Large intestine (tissue), 3 donors: ENCODE measurements around the gene ATP2B3. TPM values are rescaled to one million over a fixed set of nuclear protein-coding genes. Genes with fewer than 3 reads are reported as not detected.

Experiments used
- DNase-seq, 2 donors: peaks; one replicate each; pipeline versions ENCODE4 v3.0.0 to v3.0.0-alpha.2; 2013
- H3K27ac ChIP-seq: one replicate; pipeline ENCODE4 v1.5.1; 2013; ENCODE audit warnings: low read length
- H3K27me3 ChIP-seq: 2 replicates; pipeline ENCODE4 v1.6.1; 2013; ENCODE audit warnings: low read length; ENCODE audit not compliant: control insufficient read depth, insufficient read depth
- H3K36me3 ChIP-seq: 2 replicates; pipeline ENCODE4 v1.6.1; 2013; ENCODE audit warnings: low read length; ENCODE audit not compliant: control insufficient read depth, insufficient read depth
- H3K4me1 ChIP-seq: one replicate; pipeline ENCODE4 v1.6.1; 2013; ENCODE audit warnings: low read length; ENCODE audit not compliant: control insufficient read depth, insufficient read depth
- H3K4me3 ChIP-seq: one replicate; pipeline ENCODE4 v1.5.1; 2013; ENCODE audit warnings: low read length
- H3K9me3 ChIP-seq: one replicate; pipeline ENCODE4 v1.6.1; 2013; ENCODE audit warnings: mild to moderate bottlenecking, low read depth, low read length, moderate library complexity; ENCODE audit not compliant: control insufficient read depth
- WGBS: methylation state at CpG from one replicate; pipeline ENCODE4 v1.1.5; 2013; ENCODE audit warnings: low lambda C conversion rate; ENCODE audit not compliant: insufficient coverage; 5-methylcytosine and 5-hydroxymethylcytosine counted together
- polyA plus RNA-seq: library from polyadenylated mRNA; unstranded; fragments of 120-200 nt; gene quantifications from one replicate; pipeline ENCODE4 v1.2.1, GENCODE V29; 2013

The ATP2B3 gene
- polyA plus RNA-seq, 1 donor = 1.6 TPM

- WGBS = no CpG with 5 or more reads among the region's 11 CpGs
- no peak for DNase-seq
- no peak overlapping the region for H3K27ac ChIP-seq
- H3K4me1 ChIP-seq = peaks cover 18% of the 10 kb centered on the region
- no peaks in the 10 kb centered on the region for H3K27me3 ChIP-seq
- H3K9me3 ChIP-seq = no peaks in the 10 kb centered on the region
- H3K36me3 ChIP-seq = no peaks in the 10 kb centered on the region
- no peak overlapping the region for H3K4me3 ChIP-seq
These were observed 41.6 kb upstream of the ATP2B3 start for GRCh38 chrX:153475751-153476281.

GRCh38 chrX:153476666-153477363 lies 40.6 kb upstream of the ATP2B3 start:
- H3K27me3 ChIP-seq = no peaks in the 10 kb centered on the region
- DNase-seq = no peak
- H3K27ac ChIP-seq = peak overlapping the region; percentile 12
- no CpG with 5 or more reads among the region's 16 CpGs for WGBS
- H3K9me3 ChIP-seq = no peaks in the 10 kb centered on the region
- H3K4me1 ChIP-seq = peaks cover 13% of the 10 kb centered on the region
- no peaks in the 10 kb centered on the region for H3K36me3 ChIP-seq
- no peak overlapping the region for H3K4me3 ChIP-seq

- H3K4me1 ChIP-seq = peaks cover 9% of the 10 kb centered on the region
- no peak for DNase-seq
- H3K27ac ChIP-seq = peak overlapping the region; percentile 12
- H3K4me3 ChIP-seq = no peak overlapping the region
- H3K9me3 ChIP-seq = no peaks in the 10 kb centered on the region
- no peaks in the 10 kb centered on the region for H3K36me3 ChIP-seq
- no peaks in the 10 kb centered on the region for H3K27me3 ChIP-seq
- WGBS = no CpG with 5 or more reads among the region's 11 CpGs
These were observed 40.0 kb upstream of the ATP2B3 start for GRCh38 chrX:153477364-153477857.

- Histone ChIP-seq H3K4me3 (no peak overlapping the region), H3K27ac (no peak overlapping the region), H3K9me3 (no peaks in the 10 kb centered on the region), H3K27me3 (no peaks in the 10 kb centered on the region), H3K4me1 (peaks cover 9% of the 10 kb centered on the region), H3K36me3 (no peaks in the 10 kb centered on the region)
- no peak for DNase-seq
- no CpG with 5 or more reads among the region's 9 CpGs for WGBS
These were observed 39.5 kb upstream of the ATP2B3 start for GRCh38 chrX:153477901-153478300.

GRCh38 chrX:153478746-153479145 lies 38.7 kb upstream of the ATP2B3 start:
- no peak for DNase-seq
- no peaks in the 10 kb centered on the region for H3K27me3 ChIP-seq

GRCh38 chrX:153481043-153481442 lies 36.4 kb upstream of the ATP2B3 start:
- Histone ChIP-seq H3K36me3 (no peaks in the 10 kb centered on the region), H3K4me1 (peaks cover 5% of the 10 kb centered on the region), H3K4me3 (no peak overlapping the region), H3K27ac (no peak overlapping the region), H3K9me3 (no peaks in the 10 kb centered on the region), H3K27me3 (no peaks in the 10 kb centered on the region)
- WGBS = no CpG with 5 or more reads among the region's 13 CpGs
- no peak for DNase-seq

More at GRCh38 chrX:153478746-153479145, 38.7 kb upstream of the ATP2B3 start:
- Histone ChIP-seq H3K27ac (no peak overlapping the region), H3K4me1 (peaks cover 9% of the 10 kb centered on the region), H3K36me3 (no peaks in the 10 kb centered on the region), H3K4me3 (no peak overlapping the region), H3K9me3 (no peaks in the 10 kb centered on the region)
- WGBS = no CpG with 5 or more reads among the region's 16 CpGs

- H3K4me3 ChIP-seq = no peak overlapping the region
- H3K9me3 ChIP-seq = no peaks in the 10 kb centered on the region
- H3K27me3 ChIP-seq = no peaks in the 10 kb centered on the region
- H3K27ac ChIP-seq = no peak overlapping the region
- H3K36me3 ChIP-seq = no peaks in the 10 kb centered on the region
- WGBS = no CpG with 5 or more reads among the region's 23 CpGs
- peaks cover 5% of the 10 kb centered on the region for H3K4me1 ChIP-seq
- DNase-seq = no peak
These were observed 34.9 kb upstream of the ATP2B3 start for GRCh38 chrX:153482376-153483015.

- H3K4me3 ChIP-seq = no peak overlapping the region
- no peaks in the 10 kb centered on the region for H3K27me3 ChIP-seq
- no peak overlapping the region for H3K27ac ChIP-seq
- H3K4me1 ChIP-seq = peaks cover 24% of the 10 kb centered on the region
- no CpG with 5 or more reads among the region's 30 CpGs for WGBS
- no peaks in the 10 kb centered on the region for H3K9me3 ChIP-seq
- H3K36me3 ChIP-seq = no peaks in the 10 kb centered on the region
- DNase-seq = no peak
These were observed 31.9 kb upstream of the ATP2B3 start for GRCh38 chrX:153485396-153486080.

GRCh38 chrX:153486171-153486570 lies 31.3 kb upstream of the ATP2B3 start:
- WGBS = no CpG with 5 or more reads among the region's 10 CpGs
- Histone ChIP-seq H3K4me3 (no peak overlapping the region), H3K4me1 (peaks cover 30% of the 10 kb centered on the region), H3K27ac (no peak overlapping the region), H3K27me3 (no peaks in the 10 kb centered on the region), H3K36me3 (no peaks in the 10 kb centered on the region), H3K9me3 (no peaks in the 10 kb centered on the region)
- no peak for DNase-seq

- peaks cover 44% of the 10 kb centered on the region for H3K4me1 ChIP-seq
- H3K36me3 ChIP-seq = no peaks in the 10 kb centered on the region
- H3K9me3 ChIP-seq = no peaks in the 10 kb centered on the region
- whole genome bisulfite sequencing = no CpG with 5 or more reads among the region's 11 CpGs
- no peaks in the 10 kb centered on the region for H3K27me3 ChIP-seq
- H3K4me3 ChIP-seq = no peak overlapping the region
- DNase-seq = peak in 1 of 2 donors; percentile 12
- no peak overlapping the region for H3K27ac ChIP-seq
These were observed 29.8 kb upstream of the ATP2B3 start for GRCh38 chrX:153487590-153488071.
